HUDEP-2 (cell line): ENCODE data around the gene TCP10L.
"Not testable (repeated sequence)": the region's sequence is repeated elsewhere in the genome, so short reads cannot be mapped to it uniquely, and the experiment has no call there.

ENCODE experiments used
- DNase-seq, 76 experiments: peaks; one replicate each; lab custom pipeline; 2025; ENCODE audit not compliant: unreplicated experiment in 76 of 76; lab: John Stamatoyannopoulos, UW

TCP10L gene, protein sequence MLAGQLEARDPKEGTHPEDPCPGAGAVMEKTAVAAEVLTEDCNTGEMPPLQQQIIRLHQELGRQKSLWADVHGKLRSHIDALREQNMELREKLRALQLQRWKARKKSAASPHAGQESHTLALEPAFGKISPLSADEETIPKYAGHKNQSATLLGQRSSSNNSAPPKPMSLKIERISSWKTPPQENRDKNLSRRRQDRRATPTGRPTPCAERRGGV

DNA sequence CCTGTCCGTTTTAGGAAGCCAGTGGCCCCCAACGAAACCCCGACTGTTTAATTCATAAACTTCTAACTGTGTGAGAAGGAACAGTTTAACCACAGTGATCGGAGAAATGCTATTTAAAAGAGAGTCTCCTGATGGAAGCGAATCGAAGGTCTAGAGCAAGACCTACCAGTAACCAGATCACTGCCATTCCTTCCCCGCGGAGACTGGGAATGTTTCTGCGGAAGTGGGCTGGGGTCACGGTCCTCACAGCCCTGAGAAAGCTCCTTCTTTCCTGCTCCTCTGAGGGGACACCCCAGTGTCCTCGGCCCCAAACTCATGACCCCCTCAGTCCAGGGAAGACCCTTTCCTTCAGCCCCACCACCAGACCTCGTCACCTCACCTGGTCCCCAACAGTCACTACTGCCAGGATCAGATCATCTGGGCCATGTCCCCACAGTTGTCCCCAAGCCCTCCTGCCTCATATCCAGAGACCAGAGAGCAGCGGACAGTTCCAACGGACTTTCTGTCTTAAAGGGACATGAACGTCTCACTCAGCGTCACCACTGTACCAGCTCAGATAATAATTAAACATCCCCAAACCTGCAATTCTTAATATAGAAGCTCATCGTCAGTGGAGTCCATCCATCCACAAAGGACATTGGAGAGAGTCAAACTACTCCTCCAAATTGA lies at the start of gene TCP10L:
TCP10L (minus strand) TSS at position 482 of the 669 bp plus-strand sequence. CDS start 1,219 bp downstream, outside the sequence.
- no peak for DNase-seq

DNA sequence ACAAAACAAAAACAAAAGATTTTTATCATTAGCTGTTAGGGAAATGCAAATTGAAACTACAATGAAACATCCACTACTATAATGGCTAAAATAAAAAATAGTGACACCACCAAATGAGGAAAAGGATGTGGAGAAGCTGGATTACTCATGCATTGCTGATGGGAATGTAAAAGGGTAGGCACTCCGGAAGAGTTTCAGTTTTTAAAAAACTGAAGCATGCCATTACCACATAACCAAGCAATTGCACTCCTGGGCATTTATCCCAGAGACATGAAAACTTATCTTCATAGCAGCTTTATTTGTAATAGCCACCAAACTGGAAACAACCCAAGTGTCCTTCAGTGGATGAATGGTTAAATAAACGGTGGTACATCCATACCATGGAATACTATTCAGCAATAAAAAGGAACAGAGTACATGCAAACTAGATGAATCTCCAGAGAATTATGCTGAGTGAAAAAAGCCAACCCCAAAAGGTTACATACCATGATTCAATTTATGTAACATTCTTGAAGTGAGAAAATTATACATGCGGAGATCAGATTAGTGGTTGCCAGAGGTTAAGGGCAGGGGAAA lies 41.4 kb upstream of the TCP10L start:
- no peak for DNase-seq

DNA sequence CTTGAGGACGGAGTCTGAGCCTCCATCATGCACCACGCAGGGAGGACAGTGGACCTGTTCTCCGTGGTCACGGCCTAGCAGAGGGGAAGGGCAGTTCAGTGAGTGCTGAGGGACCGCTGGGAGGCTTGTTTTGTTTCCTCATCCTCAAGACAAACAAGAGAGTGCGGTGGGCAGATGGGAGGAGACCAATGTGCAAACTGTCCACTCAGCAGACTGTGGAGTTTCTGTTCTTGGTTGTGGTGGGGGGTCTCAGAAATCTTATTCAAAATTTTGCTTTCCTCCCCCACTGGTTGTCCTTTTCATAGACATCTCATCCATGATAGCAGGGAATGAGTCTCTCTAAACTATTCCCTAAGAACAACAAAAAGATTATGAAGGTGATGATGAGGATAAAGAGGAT lies 32.9 kb upstream of the TCP10L start:
- not testable (repeated sequence) for DNase-seq

DNA sequence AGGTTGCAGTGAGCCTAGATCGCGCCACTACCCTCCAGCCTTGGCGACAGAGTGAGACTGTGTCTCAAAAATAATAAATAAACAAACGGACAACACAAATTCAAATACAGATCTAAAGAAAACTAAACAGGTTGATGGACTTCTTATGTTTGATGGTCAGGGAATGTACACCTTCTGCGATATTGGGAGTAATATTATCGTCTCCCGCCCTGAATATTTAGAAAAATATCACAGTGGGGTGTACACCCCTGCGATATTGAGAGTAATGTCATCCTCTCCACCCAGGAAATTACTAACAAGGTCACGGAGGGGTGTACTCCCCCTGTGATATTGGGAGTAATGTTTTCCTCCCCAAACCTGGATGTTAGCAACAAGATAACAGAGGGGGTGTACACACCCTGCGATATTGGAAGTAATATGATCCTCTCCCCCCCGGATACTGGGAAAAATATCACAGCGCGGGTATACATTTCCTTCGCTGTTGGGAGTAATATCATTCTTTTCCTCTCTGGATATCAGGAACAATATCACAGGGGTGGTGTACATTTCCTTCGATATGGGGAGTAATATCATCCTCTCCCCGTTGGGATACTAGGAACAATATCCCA lies 28.2 kb upstream of the TCP10L start:
- no peak for DNase-seq

DNA sequence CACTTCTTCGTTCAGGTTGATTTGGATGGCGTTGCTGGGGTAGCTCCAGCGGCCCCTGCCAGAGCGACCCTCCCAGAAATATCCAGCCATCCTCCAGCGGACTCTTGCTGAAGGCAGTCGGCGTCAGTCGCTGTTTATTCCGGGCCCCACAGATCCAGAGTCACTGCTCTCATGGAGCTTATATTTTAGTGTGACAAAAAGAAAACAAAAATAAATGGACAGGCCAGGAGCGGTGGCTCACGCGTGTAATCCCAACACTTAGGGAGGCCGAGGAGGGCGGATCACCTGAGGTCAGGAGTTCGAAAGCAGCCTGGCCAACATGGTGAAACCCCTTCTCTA lies 27.6 kb upstream of the TCP10L start:
- peak in 2 of 76 experiments; percentile 61 to 95 for DNase-seq

GRCh38 chr21:32612075-32612998 lies 27.0 kb upstream of the TCP10L start, which contains the start of gene CFAP298:
Gene CFAP298, minus strand, starts transcription at chr21:32612377. Its CDS starts 134 bp downstream, at chr21:32612243.
- peak; percentile 40 to 100 (median 92) for DNase-seq

DNA sequence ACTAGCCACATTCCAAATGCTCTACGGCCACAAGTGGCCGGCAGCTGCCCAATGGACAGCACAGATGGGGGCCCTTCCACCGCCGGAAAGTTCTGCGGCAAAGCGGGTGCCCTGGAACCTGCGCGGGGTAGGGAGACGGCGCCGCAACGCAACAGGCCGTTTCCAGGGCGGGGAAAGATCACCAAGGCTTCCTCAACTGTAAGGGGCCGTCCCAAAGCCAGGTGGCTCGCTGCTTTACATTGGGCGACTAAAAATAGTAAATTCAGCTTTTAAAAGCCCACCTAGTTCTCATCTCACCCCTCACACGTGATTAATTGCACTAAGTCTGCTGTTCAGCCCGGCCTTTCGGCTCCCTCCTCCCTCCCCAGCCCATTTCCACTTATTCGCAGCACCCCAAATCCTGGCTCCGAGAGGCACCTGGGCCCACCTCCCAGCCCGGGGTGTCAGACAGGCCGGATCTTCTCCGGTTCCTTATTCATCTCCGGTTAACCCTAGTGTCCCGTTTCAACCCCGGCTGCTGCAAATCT lies 26.2 kb upstream of the TCP10L start:
- peak in 47 of 76 experiments; percentile 10 to 54 (median 35) for DNase-seq

DNA sequence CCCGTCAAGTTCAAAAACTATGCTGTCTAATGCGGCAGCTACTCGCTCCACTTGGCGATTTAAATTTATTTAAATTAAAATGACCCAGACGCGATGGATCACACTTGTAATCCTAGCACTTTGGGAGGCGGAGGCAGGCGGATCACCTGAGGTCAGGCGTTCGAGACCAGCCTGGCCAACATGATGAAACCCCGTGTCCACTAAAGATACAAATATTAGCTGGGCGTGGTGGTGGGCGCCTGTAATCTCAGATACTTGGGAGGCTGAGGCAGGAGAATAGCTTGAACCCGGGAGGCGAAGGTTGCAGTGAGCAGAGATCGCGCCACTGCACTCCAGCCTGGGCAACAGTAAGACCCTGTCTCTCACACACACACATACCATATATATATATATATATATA lies 25.6 kb upstream of the TCP10L start:
- DNase-seq = not testable (repeated sequence)

DNA sequence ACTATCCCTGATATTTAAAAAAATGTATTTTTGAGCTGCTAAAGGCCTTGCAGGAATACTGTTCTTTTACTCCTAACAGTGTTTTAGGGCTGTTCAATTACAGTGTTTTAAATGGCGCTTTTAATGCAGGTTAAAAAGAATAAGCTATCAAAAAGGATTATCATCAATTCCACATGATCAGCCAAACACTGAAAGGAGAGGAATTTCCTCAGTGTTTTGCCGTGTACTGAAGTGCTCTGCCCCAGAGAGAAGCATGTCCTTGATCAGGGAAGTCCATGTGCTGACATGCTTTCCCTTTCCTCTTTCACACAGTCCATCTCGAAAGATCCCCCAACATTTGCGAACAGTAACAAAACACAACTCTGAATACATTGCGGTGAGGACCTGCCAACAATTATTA lies 23.5 kb upstream of the TCP10L start:
- no peak for DNase-seq

DNA sequence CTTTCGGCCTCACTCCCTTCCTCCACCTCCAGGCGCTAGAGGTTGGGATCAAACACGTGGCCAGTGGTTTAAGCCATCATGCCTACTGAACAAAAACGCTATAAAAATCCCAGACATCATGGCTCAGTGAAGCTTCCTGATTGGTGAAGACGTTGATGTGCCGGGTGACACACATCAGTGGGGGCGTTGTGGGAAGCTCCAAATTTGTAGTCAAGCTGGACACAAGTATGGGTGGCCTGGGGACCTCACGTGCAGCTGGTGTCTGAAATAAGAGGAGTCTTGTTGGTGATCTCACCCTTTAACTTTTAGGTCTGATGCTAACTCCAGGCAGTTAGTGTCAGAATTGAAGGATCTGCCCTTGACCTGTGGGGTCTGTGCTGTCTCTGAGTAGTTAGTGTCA lies 20.1 kb upstream of the TCP10L start:
- DNase-seq = no peak

- no peak for DNase-seq
Measured at GRCh38 chr21:32604464-32604863, 19.1 kb upstream of the TCP10L start.

GRCh38 chr21:32603131-32603530 lies 17.8 kb upstream of the TCP10L start:
- DNase-seq = no peak

DNA sequence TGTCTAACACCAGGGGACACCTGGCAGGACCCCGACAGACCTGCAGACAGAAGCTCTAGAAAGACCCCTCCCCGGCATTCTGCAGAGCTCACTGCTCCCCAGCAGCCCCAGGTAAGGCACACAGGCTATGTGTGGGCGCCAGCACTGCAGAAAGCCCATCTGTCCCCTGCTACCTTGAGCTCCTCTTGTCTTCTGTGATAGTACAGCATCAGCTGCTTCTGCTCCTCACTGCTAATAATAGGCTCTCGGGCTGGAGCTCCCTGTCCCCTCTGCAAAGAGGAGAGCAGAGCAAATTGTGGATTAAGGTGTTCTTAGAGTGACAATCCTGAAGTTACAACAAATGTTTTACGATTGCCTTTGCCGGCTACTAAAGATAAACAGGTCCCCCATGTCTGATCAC lies 16.8 kb upstream of the TCP10L start:
- no peak for DNase-seq

GRCh38 chr21:32599526-32599925 lies 14.2 kb upstream of the TCP10L start:
- no peak for DNase-seq

DNA sequence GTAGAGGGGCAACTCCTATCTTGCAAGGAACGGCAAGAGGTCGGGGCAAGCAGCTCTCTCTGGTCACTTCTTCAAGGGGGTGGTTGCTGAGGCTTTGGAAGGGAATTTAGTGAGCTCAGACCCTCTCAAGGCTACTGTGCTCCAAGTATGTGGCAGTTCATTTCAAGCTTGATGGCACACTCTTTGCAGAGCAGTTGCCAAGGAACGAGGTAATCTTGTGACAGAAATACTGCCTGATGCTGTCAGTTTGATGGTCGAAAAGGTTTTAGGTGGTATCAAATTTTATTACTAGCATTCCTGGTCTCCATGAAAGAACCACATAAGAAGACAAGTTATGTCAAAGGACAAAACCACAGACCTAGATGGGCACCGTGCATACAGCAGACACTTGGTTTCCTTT lies 13.8 kb upstream of the TCP10L start:
- DNase-seq = no peak

- DNase-seq = no peak
Measured at GRCh38 chr21:32597205-32597604, 11.9 kb upstream of the TCP10L start.

- no peak for DNase-seq
Measured at GRCh38 chr21:32595431-32595830, 10.1 kb upstream of the TCP10L start.

DNA sequence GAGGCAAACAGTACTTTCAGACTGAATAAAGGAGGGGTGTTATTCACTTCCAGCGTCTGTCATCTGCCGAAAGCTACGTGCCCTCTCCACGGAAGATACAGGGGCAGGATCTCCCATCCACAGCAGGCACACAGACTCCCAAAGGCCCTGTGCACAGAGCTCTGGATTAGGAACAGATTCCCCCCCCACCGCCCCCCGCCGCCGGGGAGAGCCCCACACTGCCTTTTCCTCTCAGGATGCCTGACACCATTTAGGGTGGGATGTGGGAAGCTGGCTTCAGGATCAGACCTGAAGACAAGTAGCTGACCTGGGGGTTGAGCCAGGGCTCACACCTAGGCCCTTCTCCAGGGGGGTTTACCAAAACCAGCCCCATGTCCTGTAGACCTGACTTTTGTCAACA lies 8.4 kb upstream of the TCP10L start:
- no peak for DNase-seq

GRCh38 chr21:32592929-32593502 lies 7.7 kb upstream of the TCP10L start:
- DNase-seq = no peak

DNA sequence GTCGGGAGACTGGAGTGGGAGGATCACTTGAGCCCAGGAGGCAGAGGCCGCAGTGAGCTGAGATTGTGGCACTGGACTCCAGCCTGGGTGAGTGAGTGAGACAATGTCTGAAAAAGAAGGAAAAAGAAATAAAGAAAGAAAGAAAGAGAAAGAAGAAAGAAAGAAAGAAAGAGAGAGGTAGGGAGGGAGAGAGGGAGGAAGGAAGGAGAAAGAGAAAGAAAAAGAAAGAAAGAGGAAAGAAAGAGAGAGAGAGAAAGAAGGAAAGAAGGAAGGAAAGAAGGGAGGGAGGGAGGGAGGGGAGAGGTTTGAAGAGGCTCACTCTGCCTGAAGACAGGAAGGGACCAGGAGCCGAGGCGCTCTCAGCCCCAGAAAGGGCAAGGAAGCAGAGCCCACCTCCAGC lies 4.8 kb upstream of the TCP10L start:
- DNase-seq = no peak
